ENCODE measurements around the gene MIEN1.

Gene MIEN1

GRCh38 chr17:39753514-39754160, 23.3 kb upstream of the MIEN1 start:
- Histone ChIP-seq H3K27me3 (ENCODE audit: low read depth, low read length) (no peaks in the 10 kb centered on the region), H3K79me2 (ENCODE audit: low read length) (peaks cover 15% of the 10 kb centered on the region), H3K9ac (ENCODE audit: low read length) (peak overlapping the region; percentile 93), H3K4me3 (ENCODE audit: low read length) (peak overlapping the region; percentile 78), H3K4me2 (ENCODE audit: low read length) (peak overlapping the region; percentile 85), H3K4me1 (ENCODE audit: low read length) (peaks cover 50% of the 10 kb centered on the region), H4K20me1 (ENCODE audit: insufficient read depth, low read length) (no peaks in the 10 kb centered on the region), H3K27ac (ENCODE audit: low read length) (peak overlapping the region; percentile 87), H3K36me3 (replicated peaks; ENCODE audit: low read depth, low read length) (no peaks in the 10 kb centered on the region), H3K9me3 (ENCODE audit: insufficient read depth, low read length) (no peaks in the 10 kb centered on the region; the same call in 1 of the 2 replicates), H2AFZ (ENCODE audit: low read depth, low read length) (peak overlapping the region; percentile 44; the same call in 1 of the 2 replicates)
- TF ChIP-seq CTCF (IDR thresholded peaks at IDR 0.05; ENCODE audit: low read depth, low read length): no peak
- TF ChIP-seq EZH2phosphoT487 (IDR thresholded peaks at IDR 0.05; ENCODE audit: low read depth): no peak

DNA sequence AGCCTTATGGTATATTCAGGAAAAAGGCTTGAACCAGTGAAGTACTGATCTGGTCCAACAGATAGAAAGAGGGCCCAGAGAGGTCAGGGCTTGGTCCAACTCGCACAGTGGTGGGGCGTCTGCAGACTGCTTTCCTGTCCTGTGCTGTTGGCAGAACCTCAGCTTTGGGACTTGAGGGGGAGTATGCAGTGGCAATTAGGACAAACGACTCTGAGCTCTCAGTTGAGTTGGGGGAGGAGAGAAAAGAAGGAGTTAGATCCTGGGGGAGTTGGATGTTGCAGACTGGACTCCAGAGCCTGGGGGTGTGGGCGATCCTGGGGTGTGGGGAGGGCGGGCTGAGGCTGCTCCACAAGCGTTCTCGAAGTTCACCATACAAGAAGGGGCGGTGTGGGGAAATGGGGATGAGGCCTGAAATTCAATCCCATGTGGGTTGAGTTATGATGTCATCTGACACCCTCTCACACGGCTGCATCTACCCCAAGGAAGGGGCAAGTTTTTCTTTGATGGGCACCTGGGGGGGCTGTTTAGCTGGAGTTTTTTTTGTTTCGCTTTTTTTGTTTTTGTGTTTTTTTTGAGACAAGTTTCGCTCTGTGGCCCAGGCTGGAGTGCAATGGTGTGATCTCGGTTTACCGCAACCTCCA, 22.0 kb upstream of the MIEN1 start:
- H2AFZ ChIP-seq (ENCODE audit: low read depth, low read length): no peak overlapping the region
- H3K79me2 ChIP-seq (ENCODE audit: low read length): peaks cover 3% of the 10 kb centered on the region; the same call in 1 of the 2 replicates
- no peaks in the 10 kb centered on the region for H3K27me3 ChIP-seq (ENCODE audit: low read depth, low read length)
- H3K4me3 ChIP-seq (ENCODE audit: low read length): no peak overlapping the region
- no peak overlapping the region for H3K9ac ChIP-seq (ENCODE audit: low read length)
- H3K36me3 ChIP-seq (replicated peaks; ENCODE audit: low read depth, low read length): no peaks in the 10 kb centered on the region
- H4K20me1 ChIP-seq (ENCODE audit: insufficient read depth, low read length): no peaks in the 10 kb centered on the region
- H3K4me2 ChIP-seq (ENCODE audit: low read length): no peak overlapping the region
- TF ChIP-seq CTCF (IDR thresholded peaks at IDR 0.05; ENCODE audit: low read depth, low read length) (no peak), EZH2phosphoT487 (IDR thresholded peaks at IDR 0.05; ENCODE audit: low read depth) (no peak)
- H3K27ac ChIP-seq (ENCODE audit: low read length): no peak overlapping the region
- H3K4me1 ChIP-seq (ENCODE audit: low read length): peaks cover 37% of the 10 kb centered on the region
- H3K9me3 ChIP-seq (ENCODE audit: insufficient read depth, low read length): no peaks in the 10 kb centered on the region; the same call in 1 of the 2 replicates

- no peaks in the 10 kb centered on the region for H3K27me3 ChIP-seq (ENCODE audit: low read depth, low read length)
- no peak overlapping the region for H3K9ac ChIP-seq (ENCODE audit: low read length)
- TF ChIP-seq EZH2phosphoT487 (IDR thresholded peaks at IDR 0.05; ENCODE audit: low read depth) (no peak), CTCF (IDR thresholded peaks at IDR 0.05; ENCODE audit: low read depth, low read length) (no peak)
- H4K20me1 ChIP-seq (ENCODE audit: insufficient read depth, low read length): no peaks in the 10 kb centered on the region
- H3K9me3 ChIP-seq (ENCODE audit: insufficient read depth, low read length): no peaks in the 10 kb centered on the region; the same call in 1 of the 2 replicates
- peaks cover 30% of the 10 kb centered on the region for H3K4me1 ChIP-seq (ENCODE audit: low read length)
- H3K4me3 ChIP-seq (ENCODE audit: low read length): no peak overlapping the region
- no peak overlapping the region for H3K4me2 ChIP-seq (ENCODE audit: low read length)
- H3K27ac ChIP-seq (ENCODE audit: low read length): no peak overlapping the region
- peaks cover 3% of the 10 kb centered on the region; the same call in 1 of the 2 replicates for H3K79me2 ChIP-seq (ENCODE audit: low read length)
- no peaks in the 10 kb centered on the region for H3K36me3 ChIP-seq (replicated peaks; ENCODE audit: low read depth, low read length)
- no peak overlapping the region for H2AFZ ChIP-seq (ENCODE audit: low read depth, low read length)
Observed at GRCh38 chr17:39751637-39752036, 21.3 kb upstream of the MIEN1 start.

GRCh38 chr17:39751016-39751543, 20.7 kb upstream of the MIEN1 start:
- H3K36me3 ChIP-seq (replicated peaks; ENCODE audit: low read depth, low read length): no peaks in the 10 kb centered on the region
- H3K9ac ChIP-seq (ENCODE audit: low read length): no peak overlapping the region
- no peak overlapping the region for H3K27ac ChIP-seq (ENCODE audit: low read length)
- no peak overlapping the region for H2AFZ ChIP-seq (ENCODE audit: low read depth, low read length)
- TF ChIP-seq CTCF (IDR thresholded peaks at IDR 0.05; ENCODE audit: low read depth, low read length) (no peak), EZH2phosphoT487 (IDR thresholded peaks at IDR 0.05; ENCODE audit: low read depth) (no peak)
- peaks cover 25% of the 10 kb centered on the region for H3K4me1 ChIP-seq (ENCODE audit: low read length)
- H3K9me3 ChIP-seq (ENCODE audit: insufficient read depth, low read length): no peaks in the 10 kb centered on the region; the same call in 1 of the 2 replicates
- H3K79me2 ChIP-seq (ENCODE audit: low read length): peaks cover 3% of the 10 kb centered on the region; the same call in 1 of the 2 replicates
- no peaks in the 10 kb centered on the region for H3K27me3 ChIP-seq (ENCODE audit: low read depth, low read length)
- no peak overlapping the region for H3K4me3 ChIP-seq (ENCODE audit: low read length)
- H4K20me1 ChIP-seq (ENCODE audit: insufficient read depth, low read length): no peaks in the 10 kb centered on the region
- no peak overlapping the region for H3K4me2 ChIP-seq (ENCODE audit: low read length)

Measured in OCI-LY3 (cell line).